HepG2 (cell line): ENCODE measurements around the gene SMYD2. TPM values are rescaled to one million over a fixed set of nuclear protein-coding genes. Genes with fewer than 3 reads are reported as not detected.

Experiments
- DMAP1 ChIP-seq: IDR thresholded peaks from 2 replicates; pipeline ENCODE4 v1.6.1; 2016
- DNMT1 ChIP-seq: sonication (generic); formaldehyde crosslinking; IDR thresholded peaks from 2 replicates; pipeline ENCODE4 v1.5.1; 2020; ENCODE audit warnings: mild to moderate bottlenecking, missing genetic modification reagents
- FOXJ3 ChIP-seq: sonication (generic); formaldehyde crosslinking; IDR thresholded peaks from 2 replicates; pipeline ENCODE4 v1.4.0; 2020; ENCODE audit warnings: missing genetic modification reagents, mild to moderate bottlenecking, borderline replicate concordance
- GABPB1 ChIP-seq: IDR thresholded peaks from 2 replicates; pipeline ENCODE4 v1.6.1; 2016; ENCODE audit warnings: mild to moderate bottlenecking, missing genetic modification reagents, moderate library complexity, missing compliant biosample characterization
- JDP2 ChIP-seq: sonication (generic); formaldehyde crosslinking; IDR thresholded peaks from 2 replicates; pipeline ENCODE4 v1.8.1; 2022; ENCODE audit warnings: missing genetic modification reagents, borderline replicate concordance
- KDM5B ChIP-seq: sonication (generic); formaldehyde crosslinking; IDR thresholded peaks from 2 replicates; pipeline ENCODE4 v1.4.0; 2020; ENCODE audit warnings: missing genetic modification reagents, mild to moderate bottlenecking, borderline replicate concordance
- MXI1 ChIP-seq: IDR thresholded peaks from 3 replicates; pipeline ENCODE4 v1.6.1; 2012; ENCODE audit warnings: low read depth, low read length, inconsistent platforms, borderline replicate concordance
- NONO ChIP-seq, 2 experiments: fragments of 450-650 bp in 1 of 2; sonication (generic) in 1 of 2; formaldehyde crosslinking in 1 of 2; IDR thresholded peaks in 1 of 2; conservative IDR thresholded peaks in 1 of 2; 2 replicates each; pipeline versions ENCODE4 v1.6.1 to v1.8.0; 2017 to 2022; ENCODE audit warnings: mild to moderate bottlenecking in 1 of 2, missing genetic modification reagents in 1 of 2, moderate library complexity in 1 of 2
- POLR2A ChIP-seq, 2 experiments: IDR thresholded peaks; 2 replicates each; pipeline ENCODE4 v1.6.1; 2011; ENCODE audit warnings: low read depth in 2 of 2, low read length in 2 of 2, mild to moderate bottlenecking in 1 of 2, moderate library complexity in 1 of 2; ENCODE audit not compliant: insufficient read depth in 1 of 2
- SAFB2 ChIP-seq: sonication (generic); formaldehyde crosslinking; IDR thresholded peaks from 2 replicates; pipeline ENCODE4 v1.5.1; 2020; ENCODE audit warnings: missing genetic modification reagents, low read depth, mild to moderate bottlenecking, borderline replicate concordance
- TBX2 ChIP-seq: sonication (generic); formaldehyde crosslinking; IDR thresholded peaks from 2 replicates; pipeline ENCODE4 v1.5.0; 2020; ENCODE audit warnings: missing genetic modification reagents, mild to moderate bottlenecking, borderline replicate concordance
- THAP11 ChIP-seq: IDR thresholded peaks from 2 replicates; pipeline ENCODE4 v1.6.1; 2016; ENCODE audit warnings: missing biosample characterization, missing genetic modification reagents
- ZBTB42 ChIP-seq: sonication (generic); formaldehyde crosslinking; IDR thresholded peaks from 2 replicates; pipeline ENCODE4 v1.5.0; 2020; ENCODE audit warnings: mild to moderate bottlenecking, missing genetic modification reagents
- ZFP41 ChIP-seq: sonication (generic); formaldehyde crosslinking; IDR thresholded peaks from 2 replicates; pipeline ENCODE4 v1.4.0; 2020; ENCODE audit warnings: mild to moderate bottlenecking, missing genetic modification reagents, borderline replicate concordance
- ZNF232 ChIP-seq: sonication (generic); formaldehyde crosslinking; IDR thresholded peaks from 2 replicates; pipeline ENCODE4 v1.4.0; 2020; ENCODE audit warnings: missing genetic modification reagents, borderline replicate concordance
- ZNF546 ChIP-seq: sonication (generic); formaldehyde crosslinking; conservative IDR thresholded peaks from 2 replicates; pipeline ENCODE4 v1.8.1; 2023; ENCODE audit warnings: mild to moderate bottlenecking, missing genetic modification reagents
- ZNF558 ChIP-seq: sonication (generic); formaldehyde crosslinking; IDR thresholded peaks from 2 replicates; pipeline ENCODE4 v1.9.0; 2022; ENCODE audit warnings: mild to moderate bottlenecking, missing genetic modification reagents, borderline replicate concordance
- ZNF564 ChIP-seq: sonication (generic); formaldehyde crosslinking; IDR thresholded peaks from 2 replicates; pipeline ENCODE4 v1.8.1; 2023; ENCODE audit warnings: mild to moderate bottlenecking, missing genetic modification reagents
- ZNF773 ChIP-seq: sonication (generic); formaldehyde crosslinking; IDR thresholded peaks from 2 replicates; pipeline ENCODE4 v1.4.0; 2020; ENCODE audit warnings: missing genetic modification reagents, borderline replicate concordance
- ZNF777 ChIP-seq: sonication (generic); formaldehyde crosslinking; IDR thresholded peaks from 2 replicates; pipeline ENCODE4 v1.4.0; 2020; ENCODE audit warnings: missing genetic modification reagents
- polyA plus RNA-seq, 8 experiments: library from polyadenylated mRNA; depleted of rRNA in 3 of 8; stranded (reverse) in 7 of 8; unstranded in 1 of 8; fragments of >200 nt; fragmentation: Illumina TruSeq in 4 of 8; extraction: Trizol in 4 of 8; gene quantifications; 2 replicates each; pipeline versions ENCODE4 v1.2.1 to v1.2.3, GENCODE V29; 2011 to 2016; ENCODE audit warnings: low read depth in 4 of 8, missing spikeins in 1 of 8, mixed read lengths in 1 of 8; ENCODE audit not compliant: insufficient read depth in 1 of 8
- total RNA-seq, 5 experiments: library from RNA; depleted of rRNA; stranded (reverse); fragments of >200 nt; fragmentation: Illumina TruSeq; extraction: Trizol; gene quantifications; 2 replicates each; pipeline ENCODE4 v1.2.3, GENCODE V29; 2016; ENCODE audit warnings: low read depth in 1 of 5
- TF ChIP-seq, protein P1 (sequence below): sonication (generic); formaldehyde crosslinking; IDR thresholded peaks from 2 replicates; pipeline ENCODE4 v1.4.0; 2020; ENCODE audit warnings: missing genetic modification reagents
- TF ChIP-seq, protein P2 (sequence below): sonication (generic); formaldehyde crosslinking; conservative IDR thresholded peaks from 2 replicates; pipeline ENCODE4 v1.4.0; 2020; ENCODE audit warnings: mild to moderate bottlenecking, missing genetic modification reagents, moderate library complexity
- TF ChIP-seq, protein P3 (sequence below): sonication (generic); formaldehyde crosslinking; IDR thresholded peaks from 2 replicates; pipeline ENCODE4 v1.4.0; 2020; ENCODE audit warnings: mild to moderate bottlenecking, missing genetic modification reagents

Gene SMYD2
- total and polyA plus RNA-seq, 2 of the 13 experiments (the other 11 are each of a cell fraction or from before 2014, with no cell fraction given) = 72.7 to 139 TPM

DNA sequence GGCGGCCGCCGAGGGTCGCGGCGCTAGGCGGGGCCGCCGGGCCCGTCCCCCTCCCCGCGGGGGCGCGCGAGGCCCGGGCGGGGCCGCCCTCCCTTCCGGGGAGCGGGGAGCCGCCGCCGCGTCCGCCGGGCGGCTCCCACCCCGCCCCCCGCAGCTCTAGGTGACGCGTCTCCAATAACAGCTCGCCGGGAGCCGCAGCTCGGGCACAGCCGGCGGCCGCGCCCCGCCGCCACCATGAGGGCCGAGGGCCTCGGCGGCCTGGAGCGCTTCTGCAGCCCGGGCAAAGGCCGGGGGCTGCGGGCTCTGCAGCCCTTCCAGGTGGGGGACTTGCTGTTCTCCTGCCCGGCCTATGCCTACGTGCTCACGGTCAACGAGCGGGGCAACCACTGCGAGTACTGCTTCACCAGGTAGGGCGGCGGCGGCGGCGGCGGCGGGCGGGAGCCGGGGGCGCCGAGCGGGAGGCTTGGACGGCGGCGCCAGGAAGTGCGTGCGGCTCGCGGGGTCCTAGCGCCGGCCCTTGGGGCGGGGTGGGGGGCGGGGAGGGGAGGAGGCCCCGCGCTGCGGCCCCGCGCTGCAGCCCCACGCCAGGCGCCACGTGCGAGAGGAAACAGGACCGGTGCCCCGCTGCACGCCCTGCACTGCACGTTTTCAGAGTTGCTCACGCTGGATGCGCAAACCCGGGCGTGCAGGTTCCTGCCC, at the start of gene SMYD2 (continued):
- TF ChIP-seq FOXJ3 (CRISPR knock-in tag) (no peak), ZNF777 (CRISPR knock-in tag) (0 out of 2 replicates have a peak, but pooled peaks have one; percentile 5), DNMT1 (CRISPR knock-in tag) (no peak), MXI1 (peak; percentile 50; the same call in 1 of the 3 replicates), DMAP1 (CRISPR knock-in tag) (peak; percentile 64; the same call in 1 of the 2 replicates), ZBTB42 (CRISPR knock-in tag) (0 out of 2 replicates have a peak, but pooled peaks have one; percentile 24), ZNF558 (CRISPR knock-in tag) (peak; percentile 88; the same call in 1 of the 2 replicates), ZNF773 (0 out of 2 replicates have a peak, but pooled peaks have one; percentile 16), JDP2 (CRISPR knock-in tag) (peak; percentile 58; the same call in 1 of the 2 replicates), GABPB1 (CRISPR knock-in tag) (peak; percentile 50; the same call in 1 of the 2 replicates), THAP11 (0 out of 2 replicates have a peak, but pooled peaks have one; percentile 1), TBX2 (CRISPR knock-in tag) (peak; percentile 1; the same call in 1 of the 2 replicates), ZNF564 (CRISPR knock-in tag) (peak; percentile 96), KDM5B (CRISPR knock-in tag) (peak; percentile 60; the same call in 1 of the 2 replicates), ZNF546 (CRISPR knock-in tag) (peak; percentile 23; the same call in 1 of the 2 replicates), POLR2A (IDR thresholded peaks at IDR 0.05; ENCODE audit: insufficient read depth in 1 of 2, low read depth in 2 of 2, low read length in 2 of 2) (peak; percentile 74 to 83), SAFB2 (CRISPR knock-in tag) (peak; percentile 32; the same call in 1 of the 2 replicates), ZFP41 (CRISPR knock-in tag) (0 out of 2 replicates have a peak, but pooled peaks have one; percentile 33), ZNF232 (CRISPR knock-in tag) (0 out of 2 replicates have a peak, but pooled peaks have one; percentile 16), NONO (IDR thresholded peaks at IDR 0.05) (no peak), NONO (CRISPR knock-in tag; conservative IDR thresholded peaks at IDR 0.05) (peak; percentile 34; the same call in 1 of the 2 replicates)
- TF ChIP-seq, protein P1, sequence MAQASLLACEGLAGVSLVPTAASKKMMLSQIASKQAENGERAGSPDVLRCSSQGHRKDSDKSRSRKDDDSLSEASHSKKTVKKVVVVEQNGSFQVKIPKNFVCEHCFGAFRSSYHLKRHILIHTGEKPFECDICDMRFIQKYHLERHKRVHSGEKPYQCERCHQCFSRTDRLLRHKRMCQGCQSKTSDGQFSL (CRISPR knock-in tag) = 0 out of 2 replicates have a peak, but pooled peaks have one; percentile 47
- TF ChIP-seq, protein P2, sequence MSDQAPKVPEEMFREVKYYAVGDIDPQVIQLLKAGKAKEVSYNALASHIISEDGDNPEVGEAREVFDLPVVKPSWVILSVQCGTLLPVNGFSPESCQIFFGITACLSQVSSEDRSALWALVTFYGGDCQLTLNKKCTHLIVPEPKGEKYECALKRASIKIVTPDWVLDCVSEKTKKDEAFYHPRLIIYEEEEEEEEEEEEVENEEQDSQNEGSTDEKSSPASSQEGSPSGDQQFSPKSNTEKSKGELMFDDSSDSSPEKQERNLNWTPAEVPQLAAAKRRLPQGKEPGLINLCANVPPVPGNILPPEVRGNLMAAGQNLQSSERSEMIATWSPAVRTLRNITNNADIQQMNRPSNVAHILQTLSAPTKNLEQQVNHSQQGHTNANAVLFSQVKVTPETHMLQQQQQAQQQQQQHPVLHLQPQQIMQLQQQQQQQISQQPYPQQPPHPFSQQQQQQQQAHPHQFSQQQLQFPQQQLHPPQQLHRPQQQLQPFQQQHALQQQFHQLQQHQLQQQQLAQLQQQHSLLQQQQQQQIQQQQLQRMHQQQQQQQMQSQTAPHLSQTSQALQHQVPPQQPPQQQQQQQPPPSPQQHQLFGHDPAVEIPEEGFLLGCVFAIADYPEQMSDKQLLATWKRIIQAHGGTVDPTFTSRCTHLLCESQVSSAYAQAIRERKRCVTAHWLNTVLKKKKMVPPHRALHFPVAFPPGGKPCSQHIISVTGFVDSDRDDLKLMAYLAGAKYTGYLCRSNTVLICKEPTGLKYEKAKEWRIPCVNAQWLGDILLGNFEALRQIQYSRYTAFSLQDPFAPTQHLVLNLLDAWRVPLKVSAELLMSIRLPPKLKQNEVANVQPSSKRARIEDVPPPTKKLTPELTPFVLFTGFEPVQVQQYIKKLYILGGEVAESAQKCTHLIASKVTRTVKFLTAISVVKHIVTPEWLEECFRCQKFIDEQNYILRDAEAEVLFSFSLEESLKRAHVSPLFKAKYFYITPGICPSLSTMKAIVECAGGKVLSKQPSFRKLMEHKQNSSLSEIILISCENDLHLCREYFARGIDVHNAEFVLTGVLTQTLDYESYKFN (CRISPR knock-in tag) = peak; percentile 23; the same call in 1 of the 2 replicates
- TF ChIP-seq, protein P3, sequence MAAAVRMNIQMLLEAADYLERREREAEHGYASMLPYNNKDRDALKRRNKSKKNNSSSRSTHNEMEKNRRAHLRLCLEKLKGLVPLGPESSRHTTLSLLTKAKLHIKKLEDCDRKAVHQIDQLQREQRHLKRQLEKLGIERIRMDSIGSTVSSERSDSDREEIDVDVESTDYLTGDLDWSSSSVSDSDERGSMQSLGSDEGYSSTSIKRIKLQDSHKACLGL = peak; percentile 61; the same call in 1 of the 2 replicates
